HG03159 (cell line): ENCODE measurements around the gene BAD.
A peak's percentile ranks its signal among the peaks of the same experiment; 100 is the strongest.

Experiments
- ATAC-seq: cut with Tn5 transposase; IDR thresholded peaks from one replicate; pipeline ENCODE4 v1.9.1; 2021; ENCODE audit warnings: mild to moderate bottlenecking, moderate library complexity; ENCODE audit not compliant: unreplicated experiment

The BAD gene

GRCh38 chr11:64297699-64298358, 13.4 kb upstream of the BAD start:
- no peak for ATAC-seq

GRCh38 chr11:64296830-64297698, 12.6 kb upstream of the BAD start:
- no peak for ATAC-seq

GRCh38 chr11:64296236-64296635, 11.8 kb upstream of the BAD start:
- ATAC-seq = no peak

- ATAC-seq = no peak
Observed at GRCh38 chr11:64295760-64296159, 11.3 kb upstream of the BAD start.

- no peak for ATAC-seq
Observed at GRCh38 chr11:64294774-64295173, 10.3 kb upstream of the BAD start.

GRCh38 chr11:64292460-64293254, 8.2 kb upstream of the BAD start:
- ATAC-seq = no peak

GRCh38 chr11:64291752-64292459, 7.4 kb upstream of the BAD start:
- ATAC-seq = no peak

- no peak for ATAC-seq
Observed at GRCh38 chr11:64291262-64291751, 6.8 kb upstream of the BAD start, which contains the start of gene KCNK4. TSS of gene KCNK4 (plus strand) at chr11:64291302. CDS start at chr11:64293019, 1,717 bp downstream.

GRCh38 chr11:64290352-64291261, 6.1 kb upstream of the BAD start:
- ATAC-seq = no peak

GRCh38 chr11:64289002-64289564, 4.6 kb upstream of the BAD start:
- ATAC-seq = no peak

GRCh38 chr11:64288353-64288750, 3.9 kb upstream of the BAD start:
- no peak for ATAC-seq

GRCh38 chr11:64287676-64288352, 3.3 kb upstream of the BAD start:
- ATAC-seq = no peak

- ATAC-seq = no peak
Observed at GRCh38 chr11:64286801-64287159, 2.3 kb upstream of the BAD start.

GRCh38 chr11:64285885-64286800, 1.7 kb upstream of the BAD start:
- ATAC-seq = no peak

GRCh38 chr11:64284962-64285884, 758 bp upstream of the BAD start, which contains the start of gene GPR137:
TSS of gene GPR137 (plus strand) at chr11:64285848. CDS start at chr11:64286525, 677 bp downstream.
- ATAC-seq = peak; percentile 59

- no peak for ATAC-seq
Observed at GRCh38 chr11:64283092-64283491, 1.4 kb downstream of the BAD start.
